ENCODE measurements around the gene RFX8. TPM values are rescaled to one million over a fixed set of nuclear protein-coding genes. Genes with fewer than 3 reads are reported as not detected.

RFX8 gene
- polyA plus RNA-seq (2011; rRNA removed) (not detected in 2 replicates), polyA plus RNA-seq (2017; fragmentation: RNase III; extraction: RNeasy Plus Mini Kit Qiagen cat#74134 plus additional on column Dnase treatment) (not detected in 3 replicates), polyA minus RNA-seq (2011; rRNA and poly(A)+ RNA removed) (not detected in 2 replicates)
- polyA plus RNA-seq (2012; cell fraction: cytosol; rRNA removed), result not detected in 2 replicates
- not detected in 2 replicates for polyA plus RNA-seq (2012; cell fraction: nucleus; rRNA removed)

GRCh38 chr2:101474731-101475384, at the start of gene RFX8:
TSS of gene RFX8 (minus strand) at chr2:101475112. CDS start at chr2:101466848, 8,264 bp downstream.
- POLR2A ChIA-PET, result no interaction called here
- DNase-seq (ENCODE audit: low read depth in 1 of 2, low spot score in 1 of 2), result no peak
- Histone ChIP-seq H3K4me2 (0 out of 3 replicates have a peak within 1 kb of the TSS, but pooled peaks have one; percentile 12), H3K27ac (no peak within 1 kb of the TSS), H3K9me3 (no peaks in the 10 kb centered on the region), H3K4me3 (no peak within 1 kb of the TSS), H3K4me1 (no peaks in the 10 kb centered on the region)
- TF ChIP-seq POLR2AphosphoS2 (conservative IDR thresholded peaks at IDR 0.05; ENCODE audit: low read length) (no peak), ZC3H11A (IDR thresholded peaks at IDR 0.05) (no peak), ATOH8 (CRISPR knock-in tag; IDR thresholded peaks at IDR 0.05; ENCODE audit: low read depth) (no peak)
- CTCF ChIA-PET, result no interaction called here
- ATAC-seq, result no peak
- FAIRE-seq, result no peak
- 88% methylated on average over 12 of the region's 20 CpGs for WGBS (ENCODE audit: missing lambda C conversion rate)

DNA sequence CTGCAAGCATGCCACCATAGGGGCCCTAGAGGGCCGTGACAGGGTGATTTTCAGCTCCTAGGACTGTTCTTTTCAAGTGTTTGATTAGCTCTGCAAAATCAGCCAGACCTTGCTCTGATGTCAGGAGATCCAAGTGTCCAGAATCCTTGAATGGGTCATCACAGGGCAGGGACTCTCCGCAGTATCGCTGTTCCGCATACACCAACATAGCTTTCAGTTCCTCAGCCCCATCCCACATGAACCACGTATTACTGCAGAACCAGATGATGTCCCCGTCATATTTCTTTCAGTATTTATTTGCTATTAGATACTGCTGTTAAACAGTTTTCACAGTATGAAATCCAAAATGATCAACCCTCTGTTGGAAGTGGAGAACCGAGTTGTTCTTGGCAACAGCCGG, 46.6 kb upstream of the RFX8 start:
- DNase-seq (ENCODE audit: low read depth in 1 of 2, low spot score in 1 of 2) (no peak), FAIRE-seq (no peak), ATAC-seq (no peak)
- no peak overlapping the region for H3K4me3 ChIP-seq
- ChIA-PET CTCF (interaction anchor here (0.5 to 0.8 kb wide), 2 partner anchors 212 to 310 kb away, joined by 3 read pairs; no protein-coding TSS in a partner anchor), POLR2A (no interaction called here)
- 94% methylated on average over 8 of the region's 8 CpGs for WGBS (ENCODE audit: missing lambda C conversion rate)
- H3K4me1 ChIP-seq, result peaks cover 38% of the 10 kb centered on the region
- H3K4me2 ChIP-seq, result no peak overlapping the region
- H3K27ac ChIP-seq, result peak overlapping the region in 1 of 2 experiments; percentile 35; a peak in 1 of 6 replicates
- no peak for TF ChIP-seq KDM5A (IDR thresholded peaks at IDR 0.05)
- peaks cover 5% of the 10 kb centered on the region for H3K9me3 ChIP-seq

DNA sequence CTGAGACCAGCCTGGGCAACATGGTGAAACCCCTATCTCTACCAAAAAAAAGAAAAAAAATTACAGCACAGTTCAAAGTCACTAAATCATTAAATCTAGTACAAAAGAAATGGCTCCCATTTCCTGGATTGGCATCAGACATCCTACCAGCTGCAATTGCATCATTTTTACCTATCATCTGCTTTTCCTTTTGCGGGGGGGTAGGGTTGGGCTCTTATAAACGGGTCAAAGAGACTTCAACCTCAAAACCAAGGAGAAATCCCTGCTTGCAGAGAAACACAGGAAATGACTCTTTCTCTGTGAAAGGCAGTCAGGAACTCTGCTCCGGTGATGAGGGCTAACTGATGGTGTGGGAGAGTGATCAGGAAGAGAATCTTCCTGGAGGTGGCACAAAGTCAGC, 45.3 kb upstream of the RFX8 start:
- DNase-seq (ENCODE audit: low read depth in 1 of 2, low spot score in 1 of 2) (no peak), ATAC-seq (no peak), FAIRE-seq (no peak)
- no peak overlapping the region for H3K4me2 ChIP-seq
- no peak for TF ChIP-seq USF2 (IDR thresholded peaks at IDR 0.05)
- no peak for TF ChIP-seq HDAC2 (IDR thresholded peaks at IDR 0.05)
- no peak for TF ChIP-seq TFCP2L1 (CRISPR knock-in tag; IDR thresholded peaks at IDR 0.05)
- no peak for TF ChIP-seq MAZ (IDR thresholded peaks at IDR 0.05; ENCODE audit: borderline replicate concordance, low read depth, low read length)
- TF ChIP-seq HOXB5 (CRISPR knock-in tag; IDR thresholded peaks at IDR 0.05), result no peak
- TF ChIP-seq, protein P1, sequence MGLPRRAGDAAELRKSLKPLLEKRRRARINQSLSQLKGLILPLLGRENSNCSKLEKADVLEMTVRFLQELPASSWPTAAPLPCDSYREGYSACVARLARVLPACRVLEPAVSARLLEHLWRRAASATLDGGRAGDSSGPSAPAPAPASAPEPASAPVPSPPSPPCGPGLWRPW (IDR thresholded peaks at IDR 0.05), result no peak
- TF ChIP-seq EHMT2 (IDR thresholded peaks at IDR 0.05; ENCODE audit: low read depth), result no peak
- no peak for TF ChIP-seq SREBF2 (IDR thresholded peaks at IDR 0.05)
- no peak for TF ChIP-seq EP300 (IDR thresholded peaks at IDR 0.05)
- TF ChIP-seq CBX2 (IDR thresholded peaks at IDR 0.05; ENCODE audit: borderline replicate concordance, low read depth), result no peak
- ChIA-PET POLR2A (no interaction called here), CTCF (interaction anchor here (1.1 to 1.3 kb wide), 2 partner anchors 99 to 307 kb away, joined by 3 read pairs; no protein-coding TSS in a partner anchor)
- H3K9me3 ChIP-seq, result peaks cover 14% of the 10 kb centered on the region
- peaks cover 38% of the 10 kb centered on the region for H3K4me1 ChIP-seq
- no peak overlapping the region for H3K4me3 ChIP-seq
- WGBS (ENCODE audit: missing lambda C conversion rate), result 54% methylated on average over 3 of the region's 3 CpGs
- peak overlapping the region; percentile 89 to 93 for H3K27ac ChIP-seq
